Measurements from ENCODE around the gene HAO1. TPM values are rescaled to one million over a fixed set of nuclear protein-coding genes. Genes with fewer than 3 reads are reported as not detected.

The HAO1 gene
- polyA plus RNA-seq, 1 donor (not counting 4 experiments of a cell fraction or from before 2014, with no cell fraction given): not detected

Small RNA genes lying within 50 kb of the gene (small RNA-seq; reads per million reads assigned to genes)
- 0 reads per million in 3 experiments for gene AL021879.1 (ENCODE audit: insufficient read length in 3 of 3, low read depth in 3 of 3, low replicate concordance in 1 of 3)

Other genes with a start within 250 kb of the HAO1 start
- gene TMX4, start 79.3 kb upstream of the HAO1 start, polyA plus RNA-seq: 4.7 to 6.8 TPM (median 5.9 TPM) in 3 replicates
- gene PLCB1, start 191.8 kb upstream of the HAO1 start, polyA plus RNA-seq: 0.15 to 0.37 TPM (median 0.32 TPM) in 3 replicates